Measurements from ENCODE around the gene FAM20A.

FAM20A gene

GRCh38 chr17:68600931-68601564 is at the start of gene FAM20A:
FAM20A (minus strand) TSS chr17:68601367; CDS start chr17:68600666, 701 bp downstream.
- FAIRE-seq (no peak), DNase-seq (ENCODE audit: low spot score) (no peak)

- no peak for FAIRE-seq
Measured at GRCh38 chr17:68649324-68649723, 48.2 kb upstream of the FAM20A start.

GRCh38 chr17:68646626-68647526 is 45.7 kb upstream of the FAM20A start:
- DNase-seq (ENCODE audit: low spot score) (no peak), FAIRE-seq (no peak)

More at GRCh38 chr17:68649324-68649723, 48.2 kb upstream of the FAM20A start:
- DNase-seq (ENCODE audit: low spot score), result no peak

- DNase-seq (ENCODE audit: low spot score) (no peak), FAIRE-seq (no peak)
Measured at GRCh38 chr17:68642118-68642412, 40.9 kb upstream of the FAM20A start.

- FAIRE-seq (no peak), DNase-seq (ENCODE audit: low spot score) (no peak)
Measured at GRCh38 chr17:68641276-68642117, 40.3 kb upstream of the FAM20A start.

- FAIRE-seq, result no peak
- no peak for DNase-seq (ENCODE audit: low spot score)
Measured at GRCh38 chr17:68640242-68640989, 39.2 kb upstream of the FAM20A start.

- no peak for FAIRE-seq
- no peak for DNase-seq (ENCODE audit: low spot score)
Measured at GRCh38 chr17:68634345-68634876, 33.2 kb upstream of the FAM20A start.

- DNase-seq (ENCODE audit: low spot score) (no peak), FAIRE-seq (no peak)
Measured at GRCh38 chr17:68628576-68628957, 27.4 kb upstream of the FAM20A start.

- FAIRE-seq (no peak), DNase-seq (ENCODE audit: low spot score) (no peak)
Measured at GRCh38 chr17:68627956-68628575, 26.9 kb upstream of the FAM20A start.

- no peak for DNase-seq (ENCODE audit: low spot score)
- no peak for FAIRE-seq
Measured at GRCh38 chr17:68624381-68624780, 23.2 kb upstream of the FAM20A start.

GRCh38 chr17:68623811-68624210 is 22.6 kb upstream of the FAM20A start:
- no peak for DNase-seq (ENCODE audit: low spot score)

GRCh38 chr17:68622423-68622822 is 21.3 kb upstream of the FAM20A start:
- FAIRE-seq, result no peak

More at GRCh38 chr17:68623811-68624210, 22.6 kb upstream of the FAM20A start:
- no peak for FAIRE-seq

GRCh38 chr17:68621065-68621464 is 19.9 kb upstream of the FAM20A start:
- DNase-seq (ENCODE audit: low spot score), result no peak
- no peak for FAIRE-seq

More at GRCh38 chr17:68622423-68622822, 21.3 kb upstream of the FAM20A start:
- DNase-seq (ENCODE audit: low spot score), result no peak

- DNase-seq (ENCODE audit: low spot score), result no peak
- FAIRE-seq, result no peak
Measured at GRCh38 chr17:68616334-68616733, 15.2 kb upstream of the FAM20A start.

- DNase-seq (ENCODE audit: low spot score) (no peak), FAIRE-seq (no peak)
Measured at GRCh38 chr17:68614718-68615117, 13.6 kb upstream of the FAM20A start.

- FAIRE-seq, result no peak
- DNase-seq (ENCODE audit: low spot score), result no peak
Measured at GRCh38 chr17:68613739-68614298, 12.7 kb upstream of the FAM20A start.

GRCh38 chr17:68612923-68613292 is 11.7 kb upstream of the FAM20A start:
- FAIRE-seq (no peak), DNase-seq (ENCODE audit: low spot score) (no peak)

GRCh38 chr17:68612209-68612922 is 11.2 kb upstream of the FAM20A start:
- FAIRE-seq, result no peak
- no peak for DNase-seq (ENCODE audit: low spot score)
